HepG2 (cell line): ENCODE results near the gene ABRACL. TPM values are rescaled to one million over a fixed set of nuclear protein-coding genes. Genes with fewer than 3 reads are reported as not detected.

ENCODE experiments used
- ATAC-seq: fragments of 200-7000 bp; cut with Tn5 transposase; 3 replicates; pipeline ENCODE4 v1.9.1; 2020; ENCODE audit warnings: mild to moderate bottlenecking, moderate library complexity
- BruUV-seq: library from RNA; stranded (reverse); fragments of 400-500 nt; replicated peaks from 2 replicates; lab custom pipeline; 2021; lab: Mats Ljungman, UMichigan
- CTCF ChIA-PET: fragments of 300-600 bp; formaldehyde crosslinking; extraction: SDS; loops from one replicate; lab custom pipeline; 2021; ENCODE audit warnings: low total read pairs, inconsistent platforms, low intra/inter-chr PET ratio; lab: Yijun Ruan, JAX
- POLR2A ChIA-PET: fragments of 350-600 bp; sonication (Branson Sonifier 250); formaldehyde crosslinking; loops from one replicate; lab custom pipeline; 2020; ENCODE audit warnings: antibody characterized with exemption, inconsistent platforms; lab: Yijun Ruan, JAX
- DNase-seq: peaks from one replicate; pipeline ENCODE4 v3.0.0-alpha.2; 2015; ENCODE audit warnings: low spot score
- FAIRE-seq: peaks from 3 replicates; lab custom pipeline; 2011; peaks lifted over from hg19 to GRCh38; lab: Jason Lieb, UNC
- H2AFZ ChIP-seq: one replicate; pipeline ENCODE4 v1.6.1; 2011; ENCODE audit warnings: low read length, inconsistent platforms
- H3K27ac ChIP-seq: fragments of 300-600 bp; 3 replicates; pipeline ENCODE4 v1.8.0; 2011; ENCODE audit warnings: mixed run types, mild to moderate bottlenecking, mixed read lengths, low read length, inconsistent platforms; ENCODE audit not compliant: insufficient read depth; ENCODE audit errors: extremely low read length
- H3K27me3 ChIP-seq, 2 experiments: fragments of 200-600 bp in 1 of 2; 2 replicates in 1 of 2; 3 replicates in 1 of 2; pipeline versions ENCODE4 v1.6.0 to v1.8.0; 2011; ENCODE audit warnings: low read length in 2 of 2, mild to moderate bottlenecking in 2 of 2, moderate library complexity in 2 of 2, inconsistent platforms in 1 of 2; ENCODE audit not compliant: insufficient read depth in 2 of 2, control insufficient read depth in 1 of 2
- H3K36me3 ChIP-seq, 2 experiments: fragments of 200-600 bp in 1 of 2; replicated peaks in 1 of 2; 2 replicates in 1 of 2; 3 replicates in 1 of 2; pipeline versions ENCODE4 v1.5.1 to v1.8.0; 2011; ENCODE audit warnings: low read length in 2 of 2, inconsistent platforms in 1 of 2; ENCODE audit not compliant: insufficient read depth in 2 of 2, control insufficient read depth in 1 of 2
- H3K4me1 ChIP-seq: 2 replicates; pipeline ENCODE4 v1.5.1; 2012; ENCODE audit warnings: low read length, inconsistent platforms; ENCODE audit not compliant: insufficient read depth
- H3K4me2 ChIP-seq: 2 replicates; pipeline ENCODE4 v1.6.0; 2011; ENCODE audit warnings: low read depth, low read length, inconsistent platforms
- H3K4me3 ChIP-seq, 3 experiments: fragments of 200-600 bp in 1 of 3; sonication (generic), shearing (Covaris generic) in 1 of 3; replicated peaks in 1 of 3; 2 replicates each; pipeline ENCODE4 v1.5.1; 2011 to 2016; ENCODE audit warnings: low read length in 3 of 3, inconsistent platforms in 2 of 3, low read depth in 2 of 3, mild to moderate bottlenecking in 2 of 3, control low read depth in 1 of 3, mixed read lengths in 1 of 3; ENCODE audit not compliant: insufficient read depth in 1 of 3
- H3K79me2 ChIP-seq: one replicate; pipeline ENCODE4 v1.6.1; 2011; ENCODE audit warnings: low read length, inconsistent platforms; ENCODE audit not compliant: insufficient read depth
- H3K9ac ChIP-seq: 2 replicates; pipeline ENCODE4 v1.6.0; 2011; ENCODE audit warnings: mild to moderate bottlenecking, low read depth, low read length, inconsistent platforms; ENCODE audit not compliant: insufficient read depth
- H3K9me3 ChIP-seq: 2 replicates; pipeline ENCODE4 v1.5.1; 2012; ENCODE audit warnings: mild to moderate bottlenecking, low read length
- H4K20me1 ChIP-seq: 2 replicates; pipeline ENCODE4 v1.6.0; 2011; ENCODE audit warnings: inconsistent platforms, mild to moderate bottlenecking, low read length, moderate library complexity; ENCODE audit not compliant: insufficient read depth
- ELF3 ChIP-seq: IDR thresholded peaks from 2 replicates; pipeline ENCODE4 v1.6.1; 2016; ENCODE audit warnings: missing genetic modification reagents, missing compliant biosample characterization
- EP300 ChIP-seq, 3 experiments: sonication (generic) in 1 of 3; formaldehyde crosslinking in 1 of 3; IDR thresholded peaks; 2 replicates each; pipeline versions ENCODE4 v1.5.1 to v1.6.1; 2011 to 2020; ENCODE audit warnings: low read depth in 2 of 3, low read length in 2 of 3, borderline replicate concordance in 1 of 3, improper control_type of control experiment in 1 of 3, mild to moderate bottlenecking in 1 of 3, missing genetic modification reagents in 1 of 3, moderate library complexity in 1 of 3
- FOXC1 ChIP-seq: sonication (generic); formaldehyde crosslinking; IDR thresholded peaks from 2 replicates; pipeline ENCODE4 v1.8.0; 2022; ENCODE audit warnings: mild to moderate bottlenecking, missing genetic modification reagents, borderline replicate concordance
- MTA3 ChIP-seq: sonication (generic); formaldehyde crosslinking; IDR thresholded peaks from 2 replicates; pipeline ENCODE4 v1.4.0; 2020; ENCODE audit warnings: missing genetic modification reagents
- NONO ChIP-seq, 2 experiments: fragments of 450-650 bp in 1 of 2; sonication (generic) in 1 of 2; formaldehyde crosslinking in 1 of 2; IDR thresholded peaks in 1 of 2; conservative IDR thresholded peaks in 1 of 2; 2 replicates each; pipeline versions ENCODE4 v1.6.1 to v1.8.0; 2017 to 2022; ENCODE audit warnings: mild to moderate bottlenecking in 1 of 2, missing genetic modification reagents in 1 of 2, moderate library complexity in 1 of 2
- ZFP82 ChIP-seq: sonication (generic); formaldehyde crosslinking; IDR thresholded peaks from 2 replicates; pipeline ENCODE4 v1.5.1; 2020; ENCODE audit warnings: mild to moderate bottlenecking, missing genetic modification reagents, borderline replicate concordance
- ZNF124 ChIP-seq: sonication (generic); formaldehyde crosslinking; IDR thresholded peaks from 2 replicates; pipeline ENCODE4 v1.4.0; 2020; ENCODE audit warnings: missing genetic modification reagents
- ZNF17 ChIP-seq: sonication (generic); formaldehyde crosslinking; IDR thresholded peaks from 2 replicates; pipeline ENCODE4 v1.5.0; 2020; ENCODE audit warnings: mild to moderate bottlenecking, missing genetic modification reagents
- ZNF260 ChIP-seq: sonication (generic); formaldehyde crosslinking; IDR thresholded peaks from 2 replicates; pipeline ENCODE4 v1.4.0; 2020; ENCODE audit warnings: missing genetic modification reagents, low read depth, mild to moderate bottlenecking, borderline replicate concordance
- ZNF354B ChIP-seq: sonication (generic); formaldehyde crosslinking; IDR thresholded peaks from 2 replicates; pipeline ENCODE4 v1.8.0; 2022; ENCODE audit warnings: mild to moderate bottlenecking, missing genetic modification reagents
- WGBS: methylation state at CpG from one replicate; pipeline ENCODE4 v1.1.6; 2017; ENCODE audit warnings: low lambda C conversion rate; 5-methylcytosine and 5-hydroxymethylcytosine counted together
- in situ Hi-C: cut with HindIII; loops from 2 replicates; pipeline ENCODE4 v1.10.0; 2017; ENCODE audit warnings: low pct_unique_long_range_greater_than_20kb; ENCODE audit not compliant: extremely low pct_ligation_motif_present
- intact Hi-C: fragments of 100-400 bp; cut with micrococcal nuclease; formaldehyde crosslinking; loops from one replicate; pipeline ENCODE4 v1.10.0; 2022; ENCODE audit not compliant: unreplicated experiment
- polyA plus RNA-seq, 8 experiments: library from polyadenylated mRNA; depleted of rRNA in 3 of 8; stranded (reverse) in 7 of 8; unstranded in 1 of 8; fragments of >200 nt; fragmentation: Illumina TruSeq in 4 of 8; extraction: Trizol in 4 of 8; gene quantifications; 2 replicates each; pipeline versions ENCODE4 v1.2.1 to v1.2.3, GENCODE V29; 2011 to 2016; ENCODE audit warnings: low read depth in 4 of 8, missing spikeins in 1 of 8, mixed read lengths in 1 of 8; ENCODE audit not compliant: insufficient read depth in 1 of 8
- total RNA-seq, 5 experiments: library from RNA; depleted of rRNA; stranded (reverse); fragments of >200 nt; fragmentation: Illumina TruSeq; extraction: Trizol; gene quantifications; 2 replicates each; pipeline ENCODE4 v1.2.3, GENCODE V29; 2016; ENCODE audit warnings: low read depth in 1 of 5
- TF ChIP-seq, protein P1 (sequence below): sonication (generic); formaldehyde crosslinking; IDR thresholded peaks from 2 replicates; pipeline ENCODE4 v1.9.0; 2021; ENCODE audit warnings: missing genetic modification reagents, mild to moderate bottlenecking, borderline replicate concordance

Gene ABRACL
- total and polyA plus RNA-seq, 2 of the 13 experiments (the other 11 are each of a cell fraction or from before 2014, with no cell fraction given): 1.4 to 5.4 TPM

- no peak overlapping the region for H3K27ac ChIP-seq
- H3K4me3 ChIP-seq: no peak overlapping the region
- in situ Hi-C loops: no loop called here
- H2AFZ ChIP-seq: no peak overlapping the region
- peaks cover 3% of the 10 kb centered on the region; the same call in 1 of the 2 replicates for H4K20me1 ChIP-seq
- H3K9ac ChIP-seq: no peak overlapping the region
- no peak for TF ChIP-seq FOXC1 (CRISPR knock-in tag)
- TF ChIP-seq MTA3 (CRISPR knock-in tag): no peak
- no peak for TF ChIP-seq EP300 (IDR thresholded peaks at IDR 0.05; ENCODE audit: low read depth in 2 of 2, low read length in 2 of 2)
- no peak for TF ChIP-seq EP300 (CRISPR knock-in tag; IDR thresholded peaks at IDR 0.05; ENCODE audit: borderline replicate concordance)
- TF ChIP-seq ZNF17 (CRISPR knock-in tag): no peak
- no peak for TF ChIP-seq ELF3 (CRISPR knock-in tag)
- no peak for TF ChIP-seq NONO (IDR thresholded peaks at IDR 0.05)
- TF ChIP-seq NONO (CRISPR knock-in tag; conservative IDR thresholded peaks at IDR 0.05): no peak
- no peak for TF ChIP-seq ZNF354B (CRISPR knock-in tag)
- TF ChIP-seq ZFP82: no peak
- TF ChIP-seq ZNF124 (CRISPR knock-in tag): no peak
- TF ChIP-seq, protein P1, sequence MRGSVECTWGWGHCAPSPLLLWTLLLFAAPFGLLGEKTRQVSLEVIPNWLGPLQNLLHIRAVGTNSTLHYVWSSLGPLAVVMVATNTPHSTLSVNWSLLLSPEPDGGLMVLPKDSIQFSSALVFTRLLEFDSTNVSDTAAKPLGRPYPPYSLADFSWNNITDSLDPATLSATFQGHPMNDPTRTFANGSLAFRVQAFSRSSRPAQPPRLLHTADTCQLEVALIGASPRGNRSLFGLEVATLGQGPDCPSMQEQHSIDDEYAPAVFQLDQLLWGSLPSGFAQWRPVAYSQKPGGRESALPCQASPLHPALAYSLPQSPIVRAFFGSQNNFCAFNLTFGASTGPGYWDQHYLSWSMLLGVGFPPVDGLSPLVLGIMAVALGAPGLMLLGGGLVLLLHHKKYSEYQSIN (CRISPR knock-in tag): no peak
- no peak for TF ChIP-seq ZNF260 (CRISPR knock-in tag)
- no TSS peak for BruUV-seq
- H3K4me1 ChIP-seq: peaks cover 59% of the 10 kb centered on the region
- no peak overlapping the region for H3K4me2 ChIP-seq
- WGBS: 53% methylated on average over 5 of the region's 5 CpGs
- peaks cover 12% of the 10 kb centered on the region for H3K79me2 ChIP-seq
- intact Hi-C loops: no loop called here
- peaks cover 0 to 8% of the 10 kb centered on the region in 2 experiments; a peak in 2 of 5 replicates for H3K27me3 ChIP-seq
- ChIA-PET POLR2A (no interaction called here), CTCF (no interaction called here)
- ATAC-seq (no peak), FAIRE-seq (no peak), DNase-seq (no peak)
- no peaks in the 10 kb centered on the region for H3K9me3 ChIP-seq
- no peaks in the 10 kb centered on the region for H3K36me3 ChIP-seq
Measured at GRCh38 chr6:138991206-138991605, 37.3 kb upstream of the ABRACL start.
